CD4-positive, alpha-beta T cell treated with Interleukin-2 at 100 ng/mL for 4 hours (primary cell): ENCODE measurements around the gene NRROS.
A peak's percentile ranks its signal among the peaks of the same experiment; 100 is the strongest.
"Not testable (repeated sequence)": the region's sequence is repeated elsewhere in the genome, so short reads cannot be mapped to it uniquely, and the experiment has no call there.

Experiments
- DNase-seq: peaks from one replicate; pipeline ENCODE4 v3.0.0-alpha.2; 2020; ENCODE audit warnings: low spot score

Gene NRROS

DNA sequence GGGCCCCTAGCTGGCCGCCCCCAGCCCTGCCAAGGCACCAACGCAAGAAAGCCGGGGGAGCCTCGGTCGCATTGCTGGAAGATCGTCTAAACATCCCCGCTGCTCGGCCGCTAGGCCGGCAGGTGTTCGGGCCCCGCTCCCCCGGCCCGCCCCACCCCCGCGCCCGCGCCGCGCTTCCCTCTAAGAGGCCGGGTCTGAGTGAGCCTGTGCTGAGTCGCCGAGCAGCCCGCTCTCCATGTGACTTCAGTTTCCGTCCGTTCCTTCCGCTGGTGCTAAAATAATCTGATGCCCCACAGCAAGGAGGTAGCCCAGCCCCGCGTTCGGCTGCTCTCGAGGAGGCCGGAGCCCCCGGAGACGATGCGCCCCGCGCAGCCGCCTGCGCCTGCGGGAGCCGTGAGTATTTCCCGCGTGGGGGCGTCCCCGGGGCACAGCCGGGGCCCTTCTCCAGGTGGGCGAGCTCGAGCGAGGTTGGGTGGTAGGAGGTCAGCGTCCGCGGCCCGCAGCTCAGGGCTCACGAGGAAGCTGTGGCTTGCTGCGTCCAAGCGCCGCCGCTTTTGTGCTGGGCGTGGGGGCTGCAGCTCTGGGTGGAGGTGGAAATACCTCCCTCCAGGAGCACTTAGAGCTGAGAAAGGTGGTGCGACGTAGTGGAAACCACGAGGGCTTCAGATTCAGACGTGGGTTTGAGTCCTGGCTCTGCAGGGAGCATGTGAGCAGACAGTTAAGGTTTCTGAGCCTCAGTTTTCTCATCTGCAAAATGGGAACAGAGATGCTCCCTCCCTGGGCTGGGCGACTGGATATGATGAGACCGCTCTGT, at the start of gene NRROS:
Gene NRROS (plus strand): TSS at position 212 of the 814 bp plus-strand sequence. CDS start 14,846 bp downstream, outside the sequence.
- DNase-seq, result peak; percentile 67

- no peak for DNase-seq
Measured at GRCh38 chr3:196590279-196590678, 49.2 kb upstream of the NRROS start.

- DNase-seq, result no peak
Measured at GRCh38 chr3:196596355-196596754, 43.1 kb upstream of the NRROS start.

GRCh38 chr3:196597971-196598733, 41.3 kb upstream of the NRROS start:
- DNase-seq, result peak; percentile 50

DNA sequence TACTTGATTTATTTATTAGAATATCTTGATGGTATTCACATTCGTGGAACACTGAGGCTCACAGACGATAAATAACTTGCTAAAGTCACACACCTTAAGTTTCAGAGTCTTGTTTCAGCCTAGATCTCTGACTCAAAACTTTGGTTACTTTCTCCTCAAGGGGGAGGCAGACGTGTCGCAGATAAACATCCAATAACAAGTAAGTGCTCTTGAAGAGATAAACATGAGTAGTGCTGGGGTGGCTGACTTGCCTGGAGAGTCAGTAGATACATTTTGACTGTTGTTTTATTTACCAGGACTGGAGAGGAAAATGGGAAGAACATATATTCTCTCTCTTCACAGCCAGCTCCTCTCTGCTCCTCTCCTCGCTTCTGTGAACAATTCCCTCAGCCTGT, 39.8 kb upstream of the NRROS start:
- no peak for DNase-seq

DNA sequence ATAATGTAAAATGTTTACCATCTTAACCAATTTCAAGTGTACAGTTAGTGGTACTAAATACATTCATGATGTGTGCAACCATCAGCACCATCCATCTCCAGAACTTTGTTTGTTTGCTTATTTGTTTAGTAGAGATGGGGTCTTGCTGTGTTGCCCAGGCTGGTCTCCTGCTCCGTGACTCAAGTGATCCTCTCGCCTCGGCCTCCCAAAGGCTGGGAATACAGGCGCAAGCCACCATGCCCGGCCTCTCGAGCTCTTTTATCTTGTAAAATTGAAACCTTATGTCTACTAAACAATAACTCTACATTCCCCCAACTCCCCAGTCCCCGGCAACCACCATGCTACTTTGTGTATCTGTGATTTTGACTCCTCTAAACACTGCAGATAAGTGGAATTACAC, 39.1 kb upstream of the NRROS start:
- no peak for DNase-seq

GRCh38 chr3:196602673-196603072, 36.8 kb upstream of the NRROS start:
- DNase-seq, result no peak

- DNase-seq, result no peak
Measured at GRCh38 chr3:196603683-196604082, 35.8 kb upstream of the NRROS start.

DNA sequence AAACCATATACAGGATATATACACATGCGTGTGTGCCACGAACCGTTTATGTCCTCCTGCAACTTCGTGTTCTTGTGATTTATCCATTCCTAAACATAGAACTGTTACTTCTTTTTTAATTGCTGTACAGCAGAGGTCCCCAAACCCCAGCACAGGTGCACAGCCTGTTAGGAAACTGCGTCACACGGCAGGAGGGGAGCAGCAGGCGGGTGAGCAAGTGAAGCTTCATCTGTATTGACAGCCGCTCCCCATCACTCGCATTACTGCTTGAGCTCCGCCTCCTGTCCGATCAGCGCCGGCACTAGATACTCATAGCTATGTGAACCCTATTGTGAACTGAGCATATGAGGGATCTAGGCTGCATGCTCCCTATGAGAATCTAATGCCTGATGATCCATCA, 34.9 kb upstream of the NRROS start:
- peak; percentile 63 for DNase-seq

DNA sequence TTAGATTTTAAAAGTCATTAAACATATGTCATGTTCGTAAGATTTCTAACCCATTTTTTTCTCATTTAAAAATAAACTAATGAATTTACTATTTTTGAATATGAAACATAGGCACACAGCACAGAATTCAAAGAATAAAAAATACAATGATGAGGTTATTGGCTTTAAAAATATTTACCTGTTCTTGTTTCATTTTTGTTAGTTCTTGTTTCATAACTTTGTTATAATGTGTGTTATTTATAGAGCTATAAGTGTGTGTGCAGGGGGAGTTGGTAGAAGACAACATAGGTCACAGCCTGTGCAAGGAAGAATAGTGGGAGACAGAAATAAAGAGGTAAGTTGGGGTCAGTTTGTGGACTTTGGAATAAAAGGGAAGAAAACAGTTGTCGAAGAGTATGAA, 30.8 kb upstream of the NRROS start:
- DNase-seq, result no peak

DNA sequence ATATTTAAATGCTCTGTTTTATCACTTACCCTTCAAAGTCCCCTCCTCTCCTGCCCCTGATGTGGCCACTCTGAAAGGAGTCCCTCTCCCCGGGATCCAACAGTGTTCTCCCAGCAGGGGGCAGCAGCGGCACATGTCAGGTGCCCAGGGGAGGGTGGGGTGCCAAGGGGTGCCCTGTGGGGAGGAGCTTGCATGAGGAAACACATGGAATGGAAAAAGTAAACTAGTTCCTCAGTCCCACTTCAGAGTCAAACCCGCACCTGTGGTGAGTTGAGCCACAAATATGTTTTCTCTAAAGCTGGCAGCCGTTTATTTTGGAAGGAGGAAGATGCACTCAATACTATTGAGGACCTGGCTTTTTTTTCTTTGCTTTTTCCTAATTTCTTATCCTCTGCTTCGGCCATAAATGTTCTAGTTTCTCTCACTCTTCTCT, 30.1 kb upstream of the NRROS start:
- DNase-seq, result peak; percentile 94

GRCh38 chr3:196609805-196610515, 29.5 kb upstream of the NRROS start:
- DNase-seq, result peak; percentile 40

DNA sequence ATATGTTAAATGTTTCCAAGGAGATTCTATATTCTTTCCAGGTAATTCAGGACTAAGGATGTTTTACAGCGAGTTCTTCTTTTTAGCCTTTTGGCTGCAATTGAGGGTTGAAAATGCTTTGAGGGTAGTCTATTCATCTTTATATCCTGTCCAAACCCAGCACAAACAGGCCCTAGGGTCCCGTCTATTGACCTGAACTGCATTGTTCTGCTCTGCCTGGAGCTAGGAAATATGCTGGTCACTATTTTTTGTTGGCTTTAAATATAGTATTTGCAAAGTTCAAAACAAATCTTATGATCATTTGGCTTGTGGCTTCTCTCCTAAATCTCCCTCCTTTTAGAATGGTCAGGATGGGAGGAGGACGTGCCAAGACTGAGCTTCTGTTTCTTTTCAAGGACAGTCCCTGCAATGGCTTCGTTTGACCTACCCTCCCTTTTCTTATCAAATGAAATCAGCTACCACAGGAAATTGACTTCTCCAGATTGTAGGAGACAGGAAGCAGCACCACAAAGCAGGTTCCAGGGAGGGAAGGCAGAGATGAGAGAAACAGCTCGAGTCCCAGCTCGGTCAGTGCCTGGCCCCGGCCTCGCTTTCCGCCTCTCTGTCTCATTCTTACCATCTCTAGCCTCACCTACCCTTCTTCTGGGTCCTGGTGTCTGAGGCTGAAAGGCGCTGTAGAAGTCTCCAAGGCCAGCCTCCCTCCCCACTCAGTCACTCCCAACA, 27.6 kb upstream of the NRROS start:
- DNase-seq, result no peak

DNA sequence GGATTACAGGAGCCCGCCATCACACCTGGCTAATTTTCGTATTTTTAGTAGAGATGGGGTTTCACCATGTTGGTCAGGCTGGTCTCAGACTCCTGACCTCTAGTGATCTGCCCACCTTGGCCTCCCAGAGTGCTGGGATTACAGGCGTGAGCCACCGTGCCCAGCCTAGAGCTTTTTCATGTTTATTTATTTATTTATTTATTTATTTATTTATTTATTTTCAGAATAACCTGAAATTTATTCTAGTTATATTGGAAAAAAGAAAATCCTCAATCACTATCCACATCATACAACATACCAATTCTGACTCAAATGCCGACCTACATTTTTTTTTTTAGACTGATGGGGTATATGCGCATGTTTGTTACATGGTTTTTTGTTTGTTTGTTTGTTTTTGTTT, 24.3 kb upstream of the NRROS start:
- DNase-seq, result not testable (repeated sequence)

GRCh38 chr3:196617256-196617655, 22.2 kb upstream of the NRROS start:
- DNase-seq, result no peak

DNA sequence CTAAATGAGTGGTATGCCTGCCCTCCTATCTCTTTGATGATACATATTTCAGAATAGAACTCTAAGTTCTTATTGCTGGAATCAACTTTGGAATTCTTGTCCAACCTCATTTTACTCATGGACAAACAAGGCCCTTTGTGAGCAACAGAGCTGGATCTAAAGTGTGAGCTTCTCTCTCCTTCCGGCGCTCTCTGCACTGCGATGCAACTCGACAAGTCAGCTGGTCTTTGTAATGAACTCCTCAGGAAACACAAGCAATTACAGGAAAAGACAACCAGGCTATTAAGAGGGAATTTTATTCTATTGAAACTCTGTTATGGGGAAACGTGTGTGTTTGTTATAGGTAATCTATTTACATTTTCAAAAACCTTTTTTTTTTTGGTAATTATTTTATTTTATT, 20.3 kb upstream of the NRROS start:
- DNase-seq, result no peak

- DNase-seq, result not testable (repeated sequence)
Measured at GRCh38 chr3:196619627-196620026, 19.9 kb upstream of the NRROS start.

DNA sequence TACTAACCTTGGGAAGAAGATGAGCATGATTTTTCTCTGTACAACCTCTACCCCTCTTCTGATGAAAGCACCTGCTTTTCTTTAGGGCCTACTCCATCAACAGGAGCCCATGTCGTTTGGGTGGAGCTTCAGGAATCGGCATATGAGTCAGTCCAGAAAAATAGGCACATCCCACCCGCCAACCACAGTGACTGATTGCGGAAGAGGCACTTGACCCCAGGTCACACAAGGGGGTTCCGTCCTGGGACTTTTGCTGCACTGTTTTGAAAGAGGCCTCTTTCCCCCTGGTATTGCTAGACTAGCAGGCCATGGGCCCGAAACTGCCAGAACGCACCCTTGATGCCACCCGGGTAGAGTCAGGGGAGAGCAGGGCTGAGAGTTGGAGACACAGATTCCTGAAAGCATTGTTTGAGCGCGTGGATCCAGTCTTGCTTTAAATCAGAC, 19.3 kb upstream of the NRROS start:
- DNase-seq, result peak; percentile 52

DNA sequence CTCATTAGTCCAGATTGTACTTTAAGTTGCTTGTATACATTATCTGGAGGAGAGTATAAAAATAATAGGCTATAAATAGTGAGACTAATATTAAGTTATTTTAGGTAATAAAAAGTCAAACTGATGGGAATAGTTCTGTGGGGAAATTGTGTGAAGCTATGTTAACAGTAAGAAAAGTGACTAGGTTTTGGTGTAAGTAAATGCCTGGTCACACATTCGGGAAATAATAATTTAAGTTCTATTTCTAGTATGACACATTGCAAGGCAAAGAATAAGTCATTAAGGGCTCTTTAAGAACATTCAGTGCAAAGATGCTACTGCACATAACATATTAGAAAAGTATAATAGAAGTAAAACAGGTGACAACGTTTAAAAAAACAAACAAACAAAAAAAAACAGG, 18.8 kb upstream of the NRROS start:
- no peak for DNase-seq

DNA sequence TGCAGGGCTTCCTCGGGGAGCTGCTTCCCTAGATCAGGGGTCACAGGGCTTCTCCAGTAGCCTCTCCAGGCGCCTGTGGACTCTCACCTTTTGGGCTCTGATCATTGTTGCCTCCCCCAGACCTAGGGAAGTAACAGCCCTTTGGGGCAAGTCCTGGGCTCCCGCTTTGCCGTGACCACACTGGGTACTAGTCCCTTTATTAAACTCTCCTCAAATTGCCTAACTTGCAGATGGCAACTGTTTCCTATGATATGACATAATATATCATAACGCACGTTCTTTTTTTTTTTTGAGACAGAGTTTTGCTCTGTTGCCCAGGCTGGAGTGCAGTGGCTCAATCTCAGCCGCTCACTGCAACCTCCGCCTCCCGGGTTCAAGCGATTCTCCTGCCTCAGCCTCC, 17.9 kb upstream of the NRROS start:
- no peak for DNase-seq

DNA sequence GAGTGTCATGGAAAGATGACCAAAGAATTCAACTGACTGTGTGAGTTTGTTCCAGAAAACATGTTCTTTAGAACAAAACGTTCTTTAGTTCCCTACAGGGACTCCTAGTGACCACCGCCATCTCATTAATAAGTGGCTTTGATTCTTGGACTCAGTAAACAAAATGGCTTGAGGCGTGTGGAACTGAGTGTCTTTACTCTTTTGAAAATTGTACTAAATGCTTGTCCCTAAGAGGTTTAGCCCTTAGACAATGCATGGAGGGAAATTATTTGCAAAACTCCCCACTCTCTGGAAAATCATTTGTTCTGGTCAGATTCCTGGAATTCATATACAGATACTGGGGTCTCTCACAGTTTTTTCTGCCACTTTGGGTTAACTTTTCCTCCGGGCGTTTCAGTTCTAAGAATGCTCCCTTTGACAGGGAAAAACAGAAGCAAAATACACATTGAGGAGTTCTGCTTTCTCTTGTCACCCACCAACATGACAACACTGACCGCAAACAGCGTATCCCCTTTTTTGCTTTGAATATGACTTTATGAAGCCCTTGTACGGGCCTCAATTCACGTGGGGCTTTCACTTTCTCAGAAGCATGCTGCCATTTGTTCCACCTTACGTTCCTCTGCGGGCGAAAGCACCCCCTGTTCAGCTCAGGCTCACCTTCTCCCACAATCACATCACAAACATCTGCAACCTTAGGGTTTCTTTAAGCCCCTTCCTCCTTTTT, 15.3 kb upstream of the NRROS start:
- DNase-seq, result peak; percentile 25
